HCT116 (cell line): ENCODE measurements around the gene PCLO. TPM values are rescaled to one million over a fixed set of nuclear protein-coding genes. Genes with fewer than 3 reads are reported as not detected.

Experiments
- ATAC-seq: fragments of 200-7000 bp; cut with Tn5 transposase; 2 replicates; pipeline ENCODE4 v1.9.1; 2020; ENCODE audit warnings: mild to moderate bottlenecking, moderate library complexity
- BruUV-seq: library from RNA; stranded (reverse); fragments of 400-500 nt; replicated peaks from 2 replicates; lab custom pipeline; 2021; lab: Mats Ljungman, UMichigan
- CTCF ChIA-PET: fragments of 300-600 bp; sonication (Branson Sonifier 250); formaldehyde crosslinking; loops from one replicate; lab custom pipeline; 2021; ENCODE audit warnings: antibody characterized with exemption; lab: Charles Lee
- POLR2A ChIA-PET: fragments of 300-600, 350-600 bp; sonication (Branson Sonifier 250); formaldehyde crosslinking; loops from one replicate; lab custom pipeline; 2021; ENCODE audit warnings: antibody characterized with exemption; lab: Charles Lee
- RAD21 ChIA-PET, 2 experiments: fragments of 300-600 bp; sonication (Branson Sonifier 250); formaldehyde crosslinking; loops; one replicate each; lab custom pipeline; 2023; ENCODE audit warnings: low total read pairs in 2 of 2; ENCODE audit not compliant: uncharacterized antibody in 2 of 2, unreplicated experiment in 2 of 2, low non-redundant PET in 1 of 2; lab: Charles Lee
- DNase-seq: peaks from one replicate; pipeline ENCODE4 v3.0.0-alpha.2; 2010; ENCODE audit warnings: low read depth, low spot score
- H2AFZ ChIP-seq: fragments of 200-600 bp; shearing (Covaris generic), sonication (generic); 2 replicates; pipeline ENCODE4 v1.6.1; 2017; ENCODE audit warnings: low read depth, mixed run types, mixed read lengths, antibody characterized with exemption, low read length; ENCODE audit not compliant: poor library complexity, severe bottlenecking
- H3K27ac ChIP-seq: 2 replicates; pipeline ENCODE4 v1.5.1; 2012; ENCODE audit warnings: low read depth, low read length
- H3K27me3 ChIP-seq: fragments of 200-600 bp; sonication (generic); 2 replicates; pipeline ENCODE4 v1.6.1; 2016; ENCODE audit warnings: mixed run types, low read length, mixed read lengths; ENCODE audit not compliant: insufficient read depth
- H3K36me3 ChIP-seq, 2 experiments: fragments of 200-500 bp in 1 of 2; fragments of 200-600 bp in 1 of 2; sonication (Bioruptor generic) in 1 of 2; sonication (generic) in 1 of 2; 2 replicates each; pipeline versions ENCODE4 v1.5.1 to v1.6.1; 2014 to 2016; ENCODE audit warnings: low read length in 2 of 2, inconsistent platforms in 1 of 2, mixed read lengths in 1 of 2, mixed run types in 1 of 2; ENCODE audit not compliant: insufficient read depth in 2 of 2, control insufficient read depth in 1 of 2
- H3K4me1 ChIP-seq, 2 experiments: fragments of 200-600 bp in 1 of 2; sonication (generic) in 1 of 2; 2 replicates each; pipeline versions ENCODE4 v1.5.1 to v1.6.1; 2012 to 2017; ENCODE audit warnings: low read length in 2 of 2, inconsistent platforms in 1 of 2, mild to moderate bottlenecking in 1 of 2, mixed read lengths in 1 of 2, mixed run types in 1 of 2, moderate library complexity in 1 of 2; ENCODE audit not compliant: insufficient read depth in 2 of 2, control insufficient read depth in 1 of 2
- H3K4me2 ChIP-seq: fragments of 200-600 bp; sonication (generic); 2 replicates; pipeline ENCODE4 v1.6.1; 2017; ENCODE audit warnings: mixed run types, low read length, mixed read lengths
- H3K4me3 ChIP-seq, 2 experiments: fragments of 200-600 bp in 1 of 2; sonication (generic) in 1 of 2; replicated peaks in 1 of 2; 2 replicates each; pipeline ENCODE4 v1.5.1; 2011 to 2016; ENCODE audit warnings: low read length in 2 of 2, control low read depth in 1 of 2, low read depth in 1 of 2, mild to moderate bottlenecking in 1 of 2, mixed read lengths in 1 of 2, mixed run types in 1 of 2
- H3K79me2 ChIP-seq: fragments of 200-600 bp; sonication (generic); 2 replicates; pipeline ENCODE4 v1.6.1; 2017; ENCODE audit warnings: mild to moderate bottlenecking, mixed run types, low read length, moderate library complexity, mixed read lengths; ENCODE audit not compliant: insufficient read depth
- H3K9ac ChIP-seq: fragments of 200-600 bp; sonication (generic); 2 replicates; pipeline ENCODE4 v1.6.1; 2016; ENCODE audit warnings: low read length, mixed read lengths
- H3K9me2 ChIP-seq: fragments of 200-600 bp; sonication (generic), shearing (Covaris generic); 2 replicates; pipeline ENCODE4 v1.6.1; 2017; ENCODE audit warnings: mixed run types, mild to moderate bottlenecking, moderate library complexity; ENCODE audit not compliant: insufficient read depth
- H3K9me3 ChIP-seq, 2 experiments: fragments of 200-500 bp in 1 of 2; fragments of 200-600 bp in 1 of 2; sonication (Bioruptor generic) in 1 of 2; sonication (generic) in 1 of 2; 2 replicates each; pipeline ENCODE4 v1.6.1; 2014 to 2017; ENCODE audit warnings: low read length in 2 of 2, mixed read lengths in 2 of 2, inconsistent platforms in 1 of 2, low read depth in 1 of 2, mild to moderate bottlenecking in 1 of 2, mixed run types in 1 of 2, moderate library complexity in 1 of 2; ENCODE audit not compliant: control insufficient read depth in 1 of 2, insufficient read depth in 1 of 2
- H4K20me1 ChIP-seq: fragments of 200-600 bp; sonication (generic), shearing (Covaris generic); 2 replicates; pipeline ENCODE4 v1.6.1; 2017; ENCODE audit warnings: mixed run types, mild to moderate bottlenecking, moderate library complexity; ENCODE audit not compliant: insufficient read depth
- EGR1 ChIP-seq: IDR thresholded peaks from 2 replicates; pipeline ENCODE4 v1.6.1; 2012; ENCODE audit warnings: low read depth
- EZH2phosphoT487 ChIP-seq: fragments of 200-600 bp; IDR thresholded peaks from 2 replicates; pipeline ENCODE4 v1.6.1; 2018; ENCODE audit warnings: antibody characterized with exemption, borderline replicate concordance
- JUND ChIP-seq: IDR thresholded peaks from 2 replicates; pipeline ENCODE4 v1.6.1; 2012
- POLR2A ChIP-seq: IDR thresholded peaks from 2 replicates; pipeline ENCODE4 v1.7.0; 2011; ENCODE audit warnings: borderline replicate concordance; ENCODE audit not compliant: insufficient read depth, insufficient read length; ENCODE audit errors: extremely low read depth
- SIN3A ChIP-seq: IDR thresholded peaks from 2 replicates; pipeline ENCODE4 v1.6.1; 2012; ENCODE audit warnings: low read depth
- SP1 ChIP-seq: IDR thresholded peaks from 2 replicates; pipeline ENCODE4 v1.6.1; 2012; ENCODE audit warnings: low read depth
- intact Hi-C: fragments of 100-400 bp; cut with micrococcal nuclease; formaldehyde crosslinking; loops from 2 replicates; pipeline ENCODE4 v1.10.0; 2022
- total RNA-seq: library from RNA; stranded (reverse); gene quantifications from one replicate; pipeline ENCODE4 v1.2.1, GENCODE V29; 2021; ENCODE audit not compliant: unreplicated experiment
- TF ChIP-seq, protein P1 (sequence below): IDR thresholded peaks from 2 replicates; pipeline ENCODE4 v1.6.1; 2012

PCLO gene
- total RNA-seq, 1 experiment from 2014 or later, result 2.4 TPM

DNA sequence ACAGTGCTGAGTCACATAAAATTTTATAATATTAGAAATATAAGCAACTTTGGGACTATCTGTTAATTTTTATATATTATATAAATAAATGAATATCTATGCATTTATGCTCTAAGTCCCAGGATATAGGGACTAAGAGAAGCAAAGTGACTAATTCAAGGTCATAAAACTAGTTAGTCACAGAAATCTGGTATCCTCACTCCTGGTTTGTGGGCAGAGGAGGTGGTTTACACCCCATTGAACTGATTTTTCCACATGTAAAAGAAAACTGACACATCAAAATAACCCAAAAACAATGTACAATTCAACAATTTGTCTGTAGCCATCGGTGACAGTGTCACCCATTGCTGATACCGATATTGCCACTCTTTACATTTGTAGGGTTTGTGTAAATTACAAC, 3.0 kb downstream of the PCLO start:
- Histone ChIP-seq H3K9me2 (no peaks in the 10 kb centered on the region), H3K4me3 (no peak overlapping the region), H3K9me3 (no peaks in the 10 kb centered on the region), H3K36me3 (no peaks in the 10 kb centered on the region), H3K79me2 (no peaks in the 10 kb centered on the region), H3K9ac (no peak overlapping the region), H2AFZ (no peak overlapping the region), H3K4me2 (no peak overlapping the region), H4K20me1 (no peaks in the 10 kb centered on the region), H3K27me3 (no peaks in the 10 kb centered on the region), H3K27ac (no peak overlapping the region), H3K4me1 (peaks cover 3 to 14% of the 10 kb centered on the region in 2 experiments; a peak in 3 of 4 replicates)
- intact Hi-C loops, result no loop called here
- TF ChIP-seq JUND, result no peak
- no peak for TF ChIP-seq SP1
- ChIA-PET RAD21 (no interaction called here), CTCF (no interaction called here), POLR2A (no interaction called here)
- no TSS peak for BruUV-seq
- ATAC-seq (no peak), DNase-seq (no peak)

DNA sequence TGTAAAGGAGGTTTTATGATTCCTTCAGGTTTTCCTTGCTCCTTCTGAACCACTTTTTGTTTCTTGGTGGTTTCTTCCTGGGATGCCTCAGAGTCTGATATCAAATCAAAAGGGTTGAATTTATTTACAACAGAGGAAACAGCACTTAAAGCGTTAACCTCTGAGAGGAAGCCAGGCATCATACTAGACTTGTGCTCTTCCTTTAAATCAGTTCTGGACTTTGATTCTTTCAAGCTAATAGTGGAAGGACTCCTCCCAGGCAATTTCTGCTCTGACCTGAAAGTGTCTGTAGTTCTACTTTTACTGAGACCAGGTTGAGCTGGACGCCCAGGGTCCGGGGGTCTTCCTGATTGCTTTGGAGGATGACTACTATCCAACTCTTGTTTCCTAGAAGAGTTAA, 6.7 kb downstream of the PCLO start:
- H3K9me2 ChIP-seq, result no peaks in the 10 kb centered on the region
- RAD21 ChIA-PET, result no interaction called here
- DNase-seq (no peak), ATAC-seq (no peak)
- no peaks in the 10 kb centered on the region for H3K9me3 ChIP-seq
- H3K27ac ChIP-seq, result no peak overlapping the region
- no peaks in the 10 kb centered on the region for H3K79me2 ChIP-seq
- H2AFZ ChIP-seq, result no peak overlapping the region
- POLR2A ChIA-PET, result no interaction called here
- TF ChIP-seq POLR2A (no peak), EGR1 (no peak)
- H3K4me1 ChIP-seq, result no peaks in the 10 kb centered on the region
- BruUV-seq, result no TSS peak
- no peak overlapping the region for H3K4me2 ChIP-seq
- no peaks in the 10 kb centered on the region for H3K27me3 ChIP-seq
- CTCF ChIA-PET, result no interaction called here
- intact Hi-C loops, result no loop called here
- no peaks in the 10 kb centered on the region for H3K36me3 ChIP-seq
- no peak overlapping the region for H3K9ac ChIP-seq
- no peaks in the 10 kb centered on the region for H4K20me1 ChIP-seq
- no peak overlapping the region for H3K4me3 ChIP-seq

DNA sequence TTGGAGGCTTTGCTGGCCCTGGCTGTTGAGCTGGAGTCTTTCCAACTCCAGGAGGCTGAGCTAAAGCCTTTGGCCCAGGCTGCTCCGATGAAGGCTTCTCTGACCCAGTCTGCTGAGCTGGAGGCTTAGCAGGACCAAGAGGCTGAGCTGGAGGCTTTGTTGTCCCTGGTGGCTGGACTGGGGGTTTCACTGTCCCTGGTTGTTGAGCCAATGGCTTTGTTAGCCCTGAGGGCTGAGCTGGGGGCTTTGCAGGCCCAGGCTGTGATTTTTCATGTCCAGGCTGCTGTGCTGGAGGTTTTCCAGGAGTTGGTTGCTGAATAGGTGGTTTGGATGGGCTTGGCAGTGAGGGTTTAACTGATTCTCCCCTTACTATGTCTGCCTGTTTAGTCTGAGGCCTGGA, 7.3 kb downstream of the PCLO start:
- intact Hi-C loops, result no loop called here
- ATAC-seq, result no peak
- H3K9me3 ChIP-seq, result no peaks in the 10 kb centered on the region
- H3K4me2 ChIP-seq, result no peak overlapping the region
- H2AFZ ChIP-seq, result no peak overlapping the region
- CTCF ChIA-PET, result no interaction called here
- DNase-seq, result no peak
- no peaks in the 10 kb centered on the region for H3K9me2 ChIP-seq
- H3K9ac ChIP-seq, result no peak overlapping the region
- RAD21 ChIA-PET, result no interaction called here
- H3K4me3 ChIP-seq, result no peak overlapping the region
- H3K36me3 ChIP-seq, result no peaks in the 10 kb centered on the region
- no peaks in the 10 kb centered on the region for H3K27me3 ChIP-seq
- BruUV-seq, result TSS peak; percentile 27
- no peaks in the 10 kb centered on the region for H3K79me2 ChIP-seq
- no peak overlapping the region for H3K27ac ChIP-seq
- no peak for TF ChIP-seq SIN3A
- no peak for TF ChIP-seq EZH2phosphoT487
- TF ChIP-seq, protein P1, sequence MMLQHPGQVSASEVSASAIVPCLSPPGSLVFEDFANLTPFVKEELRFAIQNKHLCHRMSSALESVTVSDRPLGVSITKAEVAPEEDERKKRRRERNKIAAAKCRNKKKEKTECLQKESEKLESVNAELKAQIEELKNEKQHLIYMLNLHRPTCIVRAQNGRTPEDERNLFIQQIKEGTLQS, result no peak
- POLR2A ChIA-PET, result no interaction called here
- no peaks in the 10 kb centered on the region for H4K20me1 ChIP-seq
- peaks cover 0 to 4% of the 10 kb centered on the region in 2 experiments; a peak in 1 of 4 replicates for H3K4me1 ChIP-seq
